GM12873 (cell line): ENCODE data around the gene GNB1.

Experiments used
- TF ChIP-seq, protein P1 (sequence below): IDR thresholded peaks from 2 replicates; pipeline ENCODE4 v1.5.1; 2012; ENCODE audit warnings: low read depth, mild to moderate bottlenecking, moderate library complexity, low read length, control low read depth; ENCODE audit not compliant: insufficient read depth; ENCODE audit errors: missing control alignments

Gene GNB1

DNA sequence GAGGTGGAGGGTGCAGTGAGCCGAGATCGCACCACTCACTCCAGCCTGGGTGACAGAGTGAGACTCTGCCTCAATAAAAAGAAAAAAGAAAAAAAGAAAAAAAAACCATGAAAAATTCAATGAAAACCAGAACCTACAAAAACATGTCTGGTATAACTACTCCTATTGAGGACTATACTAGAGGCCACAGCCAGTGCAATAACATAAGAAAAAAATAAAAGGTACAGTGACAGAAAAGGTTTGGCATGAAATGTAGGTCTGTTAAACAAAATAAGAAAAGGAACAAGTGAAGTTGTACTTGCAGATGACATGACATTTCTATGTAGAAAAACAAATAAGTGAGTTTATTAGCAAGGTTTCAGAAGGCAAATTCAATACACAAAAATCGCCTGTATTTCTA is 120.8 kb downstream of the GNB1 start:
- TF ChIP-seq, protein P1, sequence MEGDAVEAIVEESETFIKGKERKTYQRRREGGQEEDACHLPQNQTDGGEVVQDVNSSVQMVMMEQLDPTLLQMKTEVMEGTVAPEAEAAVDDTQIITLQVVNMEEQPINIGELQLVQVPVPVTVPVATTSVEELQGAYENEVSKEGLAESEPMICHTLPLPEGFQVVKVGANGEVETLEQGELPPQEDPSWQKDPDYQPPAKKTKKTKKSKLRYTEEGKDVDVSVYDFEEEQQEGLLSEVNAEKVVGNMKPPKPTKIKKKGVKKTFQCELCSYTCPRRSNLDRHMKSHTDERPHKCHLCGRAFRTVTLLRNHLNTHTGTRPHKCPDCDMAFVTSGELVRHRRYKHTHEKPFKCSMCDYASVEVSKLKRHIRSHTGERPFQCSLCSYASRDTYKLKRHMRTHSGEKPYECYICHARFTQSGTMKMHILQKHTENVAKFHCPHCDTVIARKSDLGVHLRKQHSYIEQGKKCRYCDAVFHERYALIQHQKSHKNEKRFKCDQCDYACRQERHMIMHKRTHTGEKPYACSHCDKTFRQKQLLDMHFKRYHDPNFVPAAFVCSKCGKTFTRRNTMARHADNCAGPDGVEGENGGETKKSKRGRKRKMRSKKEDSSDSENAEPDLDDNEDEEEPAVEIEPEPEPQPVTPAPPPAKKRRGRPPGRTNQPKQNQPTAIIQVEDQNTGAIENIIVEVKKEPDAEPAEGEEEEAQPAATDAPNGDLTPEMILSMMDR, result no peak

DNA sequence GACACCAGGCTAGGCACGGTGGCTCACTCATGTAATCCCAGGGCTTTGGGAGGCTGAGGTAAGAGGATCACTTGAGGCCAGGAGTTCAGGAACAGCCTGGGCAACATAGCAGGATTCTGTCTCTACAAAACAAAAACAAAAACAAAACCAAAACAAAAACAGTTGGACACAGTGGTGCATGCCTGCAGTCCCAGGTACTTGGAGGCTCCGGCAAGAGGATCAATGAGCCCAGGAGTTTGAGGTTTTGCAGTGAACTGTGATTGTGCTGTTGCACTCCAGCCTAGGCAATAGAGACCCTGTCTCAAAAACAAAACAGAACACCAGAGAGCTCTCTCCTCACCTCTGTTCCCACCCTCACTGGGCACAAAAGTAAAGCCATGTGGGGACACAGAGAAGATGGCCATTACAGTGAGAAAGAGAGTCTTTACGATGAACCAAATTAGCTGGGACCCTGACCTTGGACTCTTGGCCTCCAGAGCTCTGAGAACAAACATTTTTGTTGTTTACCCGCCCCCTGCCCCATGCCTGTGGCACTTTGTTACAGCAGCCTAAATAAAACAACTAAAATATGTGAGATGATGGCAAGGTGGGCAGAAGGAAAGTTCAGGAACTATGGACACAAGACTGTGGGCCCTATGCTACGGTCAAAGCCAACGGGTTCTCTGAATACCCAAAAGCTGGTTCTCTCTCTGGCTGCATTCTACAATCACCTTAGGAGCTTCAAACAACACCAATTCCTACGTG is 122.5 kb downstream of the GNB1 start:
- TF ChIP-seq, protein P1, result no peak

DNA sequence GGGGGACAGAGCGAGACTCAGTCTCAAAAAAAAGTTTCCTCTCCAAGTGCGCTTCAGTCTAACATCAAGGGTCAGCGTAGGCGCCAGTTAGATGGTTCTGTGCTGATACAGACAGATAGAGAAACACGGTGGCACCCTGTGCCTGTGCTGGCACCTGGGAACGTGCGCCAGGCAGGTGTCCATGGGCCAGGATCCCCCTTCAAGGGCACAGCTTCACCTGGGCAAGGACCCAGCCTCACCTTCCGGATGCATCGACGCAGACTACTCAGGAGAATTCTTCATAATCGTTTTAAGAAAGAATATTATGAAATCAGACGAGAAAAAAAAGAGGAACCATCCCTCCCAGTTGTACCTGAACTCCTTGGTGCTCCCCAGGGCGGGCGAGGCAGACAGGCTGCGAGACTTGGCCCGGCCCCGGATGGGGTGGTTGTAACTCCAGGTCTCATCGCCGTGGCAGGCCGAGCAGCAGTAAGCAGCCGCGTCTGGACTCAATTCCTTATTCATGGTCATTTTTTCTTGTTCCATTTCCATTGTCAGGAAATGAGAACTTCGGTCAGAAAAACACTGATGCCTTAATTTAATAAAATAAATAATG is 125.9 kb downstream of the GNB1 start:
- TF ChIP-seq, protein P1, result no peak

DNA sequence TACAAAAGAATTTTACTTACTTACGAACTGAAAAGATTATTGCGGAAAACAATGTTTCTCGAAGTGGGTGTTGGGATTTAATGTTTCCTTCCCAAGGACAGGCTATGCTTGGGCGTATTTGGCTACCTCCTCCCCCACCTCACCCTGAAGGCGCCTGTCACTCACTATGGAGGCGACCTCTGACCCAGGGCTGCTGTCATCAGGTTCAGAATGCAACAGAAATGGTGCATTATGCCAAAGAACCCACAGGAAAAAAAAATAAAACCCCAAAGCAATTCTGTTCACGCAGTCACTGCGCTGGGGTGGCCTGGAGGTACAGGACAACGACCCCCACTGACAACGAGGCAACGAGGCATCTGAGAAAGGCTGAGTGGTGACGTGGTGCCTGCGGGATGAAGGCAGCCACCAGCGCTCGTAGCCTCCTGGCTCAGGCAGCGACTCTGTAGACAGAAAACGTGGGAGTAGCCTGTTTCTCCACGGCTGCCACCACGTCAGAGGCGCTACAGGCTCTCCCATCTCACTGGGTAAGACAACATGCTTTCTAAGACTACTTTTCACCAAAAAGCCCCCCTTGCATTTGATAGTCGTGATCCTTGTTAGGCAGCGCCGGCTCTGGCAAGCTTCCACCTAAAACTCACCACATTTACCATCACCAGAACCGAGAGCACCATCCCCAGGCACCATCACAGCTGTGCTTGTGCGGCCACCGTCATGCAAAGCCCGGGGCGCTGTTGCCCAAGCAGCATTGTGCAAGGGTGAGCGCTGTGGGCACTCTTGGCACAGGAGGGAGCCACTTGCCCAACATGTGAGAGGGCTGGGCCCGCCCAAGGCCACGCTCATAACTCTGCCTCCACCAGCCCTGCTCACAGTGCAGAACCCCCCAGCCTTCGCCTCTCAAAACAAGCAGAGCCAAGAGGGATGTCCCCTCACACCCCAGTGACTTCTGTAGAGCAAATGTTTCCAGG is 126.9 kb downstream of the GNB1 start:
- TF ChIP-seq, protein P1, result peak; percentile 4

DNA sequence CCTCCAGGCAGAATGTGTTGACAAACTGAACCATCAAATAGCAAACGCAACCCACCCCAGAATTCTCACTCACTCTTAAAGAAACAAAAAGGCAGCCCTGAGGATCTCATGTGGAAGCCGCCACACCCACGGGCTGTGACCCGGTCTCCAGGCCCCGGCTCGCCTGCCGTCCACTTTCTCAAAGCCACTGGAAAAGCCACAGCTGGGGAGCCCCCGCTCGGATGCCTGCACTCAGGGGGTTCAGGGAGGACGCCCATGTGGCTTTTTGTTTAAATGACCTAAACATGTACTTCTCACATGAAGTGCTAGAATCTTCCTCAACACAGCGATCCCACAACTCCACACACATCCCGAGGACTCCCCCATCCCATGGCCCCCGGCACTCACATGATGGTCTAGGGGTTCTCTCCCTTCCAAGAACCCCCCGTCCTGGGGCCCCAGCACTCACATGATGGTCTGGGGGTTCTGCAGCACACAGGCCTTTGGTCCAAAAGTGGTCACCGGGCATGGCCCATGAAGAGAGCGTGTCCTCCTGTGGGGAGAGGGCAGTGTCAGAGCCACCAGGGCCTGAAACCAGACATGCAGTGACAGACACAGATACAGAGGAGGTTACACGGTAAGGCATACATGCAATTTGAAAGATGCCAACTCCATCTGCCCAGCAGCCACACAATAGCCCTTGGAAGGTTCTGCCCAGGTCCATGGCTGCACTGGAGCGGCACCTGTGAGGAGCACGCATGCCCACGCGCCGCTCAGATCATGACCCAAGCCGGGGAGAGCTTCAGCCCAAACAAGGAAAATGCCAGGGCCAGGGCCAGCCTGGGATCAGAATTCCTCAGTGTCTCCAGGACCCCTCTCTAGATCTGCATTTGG is 129.1 kb downstream of the GNB1 start:
- TF ChIP-seq, protein P1, result no peak

DNA sequence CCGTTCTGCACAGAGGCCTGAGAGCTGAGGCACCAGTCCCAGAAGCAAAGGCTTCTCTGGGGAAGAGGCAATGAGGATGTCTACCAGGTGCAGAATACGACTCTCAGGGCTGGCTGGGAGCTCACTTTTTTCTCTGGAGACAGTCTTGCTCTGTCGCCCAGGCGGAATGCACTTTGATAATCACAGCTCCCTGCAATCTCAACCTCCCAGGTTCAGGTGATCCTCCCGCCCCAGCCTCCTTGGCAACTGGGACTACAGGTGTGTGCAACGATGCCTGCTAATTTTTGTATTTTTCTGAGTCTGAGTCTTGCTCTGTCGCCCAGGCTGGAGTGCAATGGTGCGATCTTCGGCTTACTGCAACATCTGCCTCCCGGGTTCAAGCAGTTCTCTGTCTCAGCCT is 130.2 kb downstream of the GNB1 start:
- TF ChIP-seq, protein P1, result no peak
